ENCODE data around the gene AAK1.

DNA sequence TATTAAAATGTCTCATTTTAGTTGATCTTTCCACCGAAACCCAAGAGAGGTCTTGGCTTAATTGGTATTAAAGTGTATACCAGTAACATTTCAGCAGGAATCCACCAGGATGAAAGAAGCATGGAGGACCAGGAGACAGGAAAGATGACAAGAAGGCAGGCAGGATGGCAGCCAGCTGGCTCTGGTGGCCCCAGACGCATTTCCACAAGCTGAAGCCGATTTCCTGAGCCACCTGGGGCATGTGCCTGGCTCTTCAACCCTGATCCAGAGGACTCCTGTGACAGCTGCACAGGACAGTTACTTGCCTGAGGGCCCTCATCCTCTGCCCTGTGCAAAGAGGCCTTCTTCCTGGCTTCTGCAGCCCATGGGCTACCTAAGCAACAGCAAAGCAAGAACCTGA, 149.4 kb downstream of the AAK1 start:
- TF ChIP-seq, protein P1, sequence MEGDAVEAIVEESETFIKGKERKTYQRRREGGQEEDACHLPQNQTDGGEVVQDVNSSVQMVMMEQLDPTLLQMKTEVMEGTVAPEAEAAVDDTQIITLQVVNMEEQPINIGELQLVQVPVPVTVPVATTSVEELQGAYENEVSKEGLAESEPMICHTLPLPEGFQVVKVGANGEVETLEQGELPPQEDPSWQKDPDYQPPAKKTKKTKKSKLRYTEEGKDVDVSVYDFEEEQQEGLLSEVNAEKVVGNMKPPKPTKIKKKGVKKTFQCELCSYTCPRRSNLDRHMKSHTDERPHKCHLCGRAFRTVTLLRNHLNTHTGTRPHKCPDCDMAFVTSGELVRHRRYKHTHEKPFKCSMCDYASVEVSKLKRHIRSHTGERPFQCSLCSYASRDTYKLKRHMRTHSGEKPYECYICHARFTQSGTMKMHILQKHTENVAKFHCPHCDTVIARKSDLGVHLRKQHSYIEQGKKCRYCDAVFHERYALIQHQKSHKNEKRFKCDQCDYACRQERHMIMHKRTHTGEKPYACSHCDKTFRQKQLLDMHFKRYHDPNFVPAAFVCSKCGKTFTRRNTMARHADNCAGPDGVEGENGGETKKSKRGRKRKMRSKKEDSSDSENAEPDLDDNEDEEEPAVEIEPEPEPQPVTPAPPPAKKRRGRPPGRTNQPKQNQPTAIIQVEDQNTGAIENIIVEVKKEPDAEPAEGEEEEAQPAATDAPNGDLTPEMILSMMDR (optimal IDR thresholded peaks at IDR 0.05 in 1 of 3, IDR thresholded peaks at IDR 0.05 in 1 of 3, conservative IDR thresholded peaks at IDR 0.05 in 1 of 3; ENCODE audit: extremely low read depth in 1 of 3, insufficient read depth in 2 of 3, low read length in 3 of 3) = no peak
- TF ChIP-seq EZH2 (IDR thresholded peaks at IDR 0.05; ENCODE audit: low read length) = no peak

Data from keratinocyte (primary cell).